ENCODE measurements around the gene FAM240B. TPM values are rescaled to one million over a fixed set of nuclear protein-coding genes. Genes with fewer than 3 reads are reported as not detected.

Gene FAM240B
- total RNA-seq, 4 donors from 2014 or later, result not detected

GRCh38 chr9:38699337-38699736 lies 20.6 kb downstream of the FAM240B start:
- no peaks in the 10 kb centered on the region for H3K27me3 ChIP-seq
- no peak overlapping the region for H3K27ac ChIP-seq (replicated peaks in 1 of 4)
- no peak overlapping the region for H3K4me3 ChIP-seq
- no peak for TF ChIP-seq POLR2A (IDR thresholded peaks at IDR 0.05; ENCODE audit: low read depth)
- no peak for TF ChIP-seq POLR2AphosphoS5 (IDR thresholded peaks at IDR 0.05)
- no peak for TF ChIP-seq EP300 (IDR thresholded peaks at IDR 0.05)
- TF ChIP-seq CTCF (IDR thresholded peaks at IDR 0.05), result no peak
- 89% methylated on average over 7 of the region's 7 CpGs for WGBS
- DNase-seq (ENCODE audit: extremely low spot score), result no peak
- intact Hi-C loops (cut with DNase I), result no loop called here
- H3K9me3 ChIP-seq, result no peaks in the 10 kb centered on the region
- no peaks in the 10 kb centered on the region for H3K36me3 ChIP-seq
- H3K4me1 ChIP-seq, result peaks cover 0 to 10% (median 0%) of the 10 kb centered on the region in 4 donors

GRCh38 chr9:38697776-38698300 lies 22.1 kb downstream of the FAM240B start:
- no peaks in the 10 kb centered on the region for H3K27me3 ChIP-seq
- DNase-seq (ENCODE audit: extremely low spot score), result no peak
- H3K36me3 ChIP-seq, result no peaks in the 10 kb centered on the region
- no peaks in the 10 kb centered on the region for H3K9me3 ChIP-seq
- 76% methylated on average over 2 of the region's 2 CpGs for WGBS
- H3K4me1 ChIP-seq, result peaks cover 0 to 10% (median 0%) of the 10 kb centered on the region in 4 donors
- TF ChIP-seq CTCF (IDR thresholded peaks at IDR 0.05) (no peak), EP300 (IDR thresholded peaks at IDR 0.05) (no peak), POLR2A (IDR thresholded peaks at IDR 0.05; ENCODE audit: low read depth) (no peak), POLR2AphosphoS5 (IDR thresholded peaks at IDR 0.05) (no peak)
- no peak overlapping the region for H3K27ac ChIP-seq (replicated peaks in 1 of 4)
- intact Hi-C loops (cut with DNase I), result no loop called here
- no peak overlapping the region for H3K4me3 ChIP-seq

- Histone ChIP-seq H3K27me3 (no peaks in the 10 kb centered on the region), H3K36me3 (no peaks in the 10 kb centered on the region), H3K4me1 (peaks cover 0 to 10% (median 0%) of the 10 kb centered on the region in 4 donors), H3K9me3 (no peaks in the 10 kb centered on the region), H3K4me3 (no peak overlapping the region), H3K27ac (replicated peaks in 1 of 4) (peak overlapping the region in 1 of 4 donors; percentile 44)
- TF ChIP-seq EP300 (IDR thresholded peaks at IDR 0.05) (no peak), POLR2AphosphoS5 (IDR thresholded peaks at IDR 0.05) (no peak), POLR2A (IDR thresholded peaks at IDR 0.05; ENCODE audit: low read depth) (no peak), CTCF (IDR thresholded peaks at IDR 0.05) (no peak)
- WGBS, result 100% methylated on average over 3 of the region's 3 CpGs
- no peak for DNase-seq (ENCODE audit: extremely low spot score)
- intact Hi-C loops (cut with DNase I), result no loop called here
Measured at GRCh38 chr9:38696999-38697398, 22.9 kb downstream of the FAM240B start.

- H3K36me3 ChIP-seq, result no peaks in the 10 kb centered on the region
- TF ChIP-seq POLR2A (IDR thresholded peaks at IDR 0.05; ENCODE audit: low read depth) (no peak), POLR2AphosphoS5 (IDR thresholded peaks at IDR 0.05) (no peak), CTCF (IDR thresholded peaks at IDR 0.05) (no peak), EP300 (IDR thresholded peaks at IDR 0.05) (no peak)
- peaks cover 0 to 20% (median 12%) of the 10 kb centered on the region in 4 donors for H3K4me1 ChIP-seq
- WGBS, result 81% methylated on average over 10 of the region's 10 CpGs
- no peaks in the 10 kb centered on the region for H3K9me3 ChIP-seq
- H3K27me3 ChIP-seq, result no peaks in the 10 kb centered on the region
- H3K27ac ChIP-seq (replicated peaks in 1 of 4), result no peak overlapping the region
- intact Hi-C loops (cut with DNase I), result no loop called here
- no peak for DNase-seq (ENCODE audit: extremely low spot score)
- no peak overlapping the region for H3K4me3 ChIP-seq
Measured at GRCh38 chr9:38694676-38695075, 25.3 kb downstream of the FAM240B start.

GRCh38 chr9:38692707-38693106 lies 27.2 kb downstream of the FAM240B start:
- no peaks in the 10 kb centered on the region for H3K27me3 ChIP-seq
- peaks cover 0 to 29% (median 23%) of the 10 kb centered on the region in 4 donors for H3K4me1 ChIP-seq
- TF ChIP-seq EP300 (IDR thresholded peaks at IDR 0.05) (no peak), POLR2A (IDR thresholded peaks at IDR 0.05; ENCODE audit: low read depth) (no peak), CTCF (IDR thresholded peaks at IDR 0.05) (no peak), POLR2AphosphoS5 (IDR thresholded peaks at IDR 0.05) (no peak)
- no peaks in the 10 kb centered on the region for H3K36me3 ChIP-seq
- DNase-seq (ENCODE audit: extremely low spot score), result no peak
- intact Hi-C loops (cut with DNase I), result no loop called here
- H3K27ac ChIP-seq (replicated peaks in 1 of 4), result no peak overlapping the region
- H3K9me3 ChIP-seq, result no peaks in the 10 kb centered on the region
- 85% methylated on average over 4 of the region's 4 CpGs for WGBS
- no peak overlapping the region for H3K4me3 ChIP-seq
